Osteocyte (in vitro differentiated cells): ENCODE measurements around the gene IL1R2. TPM values are rescaled to one million over a fixed set of nuclear protein-coding genes. Genes with fewer than 3 reads are reported as not detected.

Experiments
- DNase-seq: peaks from one replicate; pipeline ENCODE4 v3.0.0; 2021; ENCODE audit warnings: mixed read lengths; ENCODE audit not compliant: unreplicated experiment; ENCODE audit errors: extremely low spot score
- H3K27ac Mint-ChIP-seq: one replicate; pipeline ENCODE4 v1.8.0; 2021; ENCODE audit warnings: mild to moderate bottlenecking, mixed read lengths; ENCODE audit not compliant: unreplicated experiment
- H3K27me3 Mint-ChIP-seq: one replicate; pipeline ENCODE4 v1.8.0; 2021; ENCODE audit warnings: mixed read lengths; ENCODE audit not compliant: unreplicated experiment
- H3K36me3 Mint-ChIP-seq: one replicate; pipeline ENCODE4 v1.8.0; 2021; ENCODE audit warnings: mixed read lengths; ENCODE audit not compliant: unreplicated experiment
- H3K4me1 Mint-ChIP-seq: one replicate; pipeline ENCODE4 v1.8.0; 2021; ENCODE audit warnings: mixed read lengths; ENCODE audit not compliant: unreplicated experiment
- H3K4me3 Mint-ChIP-seq: one replicate; pipeline ENCODE4 v1.8.0; 2021; ENCODE audit warnings: mild to moderate bottlenecking, moderate library complexity, mixed read lengths; ENCODE audit not compliant: unreplicated experiment
- H3K9me3 Mint-ChIP-seq: one replicate; pipeline ENCODE4 v1.8.0; 2021; ENCODE audit warnings: mixed read lengths; ENCODE audit not compliant: unreplicated experiment
- CTCF ChIP-seq: fragments of 200-600 bp; sonication (generic); IDR thresholded peaks from 2 replicates; pipeline ENCODE4 v1.5.0; 2021; ENCODE audit warnings: antibody characterized with exemption, mild to moderate bottlenecking, moderate library complexity
- total RNA-seq: library from RNA; stranded (reverse); gene quantifications from 2 replicates; pipeline ENCODE4 v1.2.1, GENCODE V29; 2021

IL1R2 gene
- total RNA-seq, 1 donor from 2014 or later, result not detected

- H3K27me3 Mint-ChIP-seq, result no peaks in the 10 kb centered on the region
- TF ChIP-seq CTCF, result no peak
- peaks cover 4% of the 10 kb centered on the region for H3K9me3 Mint-ChIP-seq
- DNase-seq, result no peak
- H3K27ac Mint-ChIP-seq, result no peak overlapping the region
- H3K36me3 Mint-ChIP-seq, result no peaks in the 10 kb centered on the region
- H3K4me1 Mint-ChIP-seq, result peaks cover 11% of the 10 kb centered on the region
- no peak overlapping the region for H3K4me3 Mint-ChIP-seq
Observed at GRCh38 chr2:102075479-102075878, 83.7 kb downstream of the IL1R2 start.

GRCh38 chr2:102076512-102076911 lies 84.8 kb downstream of the IL1R2 start:
- no peaks in the 10 kb centered on the region for H3K36me3 Mint-ChIP-seq
- DNase-seq, result no peak
- TF ChIP-seq CTCF, result no peak

More at GRCh38 chr2:102076512-102076911, 84.8 kb downstream of the IL1R2 start:
- Mint-ChIP-seq H3K4me3 (no peak overlapping the region), H3K9me3 (peaks cover 4% of the 10 kb centered on the region), H3K4me1 (peaks cover 10% of the 10 kb centered on the region), H3K27ac (no peak overlapping the region), H3K27me3 (no peaks in the 10 kb centered on the region)

Other genes starting within 250 kb of the IL1R2 start
- 56.3 and 59.8 TPM in 2 replicates for gene IL1R1, start 150.8 kb downstream of the IL1R2 start, total RNA-seq
- 0.21 TPM in 1 of 2 replicates, not detected in the other for gene IL1RL2, start 195.1 kb downstream of the IL1R2 start, total RNA-seq